ENCODE data around the gene AP3B1. TPM values are rescaled to one million over a fixed set of nuclear protein-coding genes. Genes with fewer than 3 reads are reported as not detected.
A peak's percentile ranks its signal among the peaks of the same experiment; 100 is the strongest.

AP3B1 gene
- total RNA-seq, 2 donors from 2014 or later, result 53.4 to 74.0 TPM

GRCh38 chr5:78019744-78020143, 274.8 kb downstream of the AP3B1 start:
- no peak overlapping the region for H3K27ac ChIP-seq (ENCODE audit: low read depth, low read length)
- Mint-ChIP-seq H3K4me3 (no peak overlapping the region), H3K4me1 (peaks cover 17% of the 10 kb centered on the region), H3K36me3 (ENCODE audit: low read depth) (peaks cover 3% of the 10 kb centered on the region), H3K27ac (no peak overlapping the region), H3K9me3 (no peaks in the 10 kb centered on the region), H3K27me3 (ENCODE audit: insufficient read depth) (peaks cover 79% of the 10 kb centered on the region)
- no peak for TF ChIP-seq CTCF (conservative IDR thresholded peaks at IDR 0.05)
- H3K27me3 ChIP-seq (ENCODE audit: control insufficient read depth, insufficient read depth, low read length, poor library complexity, severe bottlenecking), result peaks cover 11% of the 10 kb centered on the region
- WGBS, 2 experiments (ENCODE audit: insufficient coverage in 1 of 2, insufficient read length in 1 of 2), result 98 to 100% methylated on average over 1 to 5 of the region's 5 CpGs
- no peak for DNase-seq
- H3K4me3 ChIP-seq (ENCODE audit: low read length), result no peak overlapping the region
- H3K36me3 ChIP-seq (ENCODE audit: control insufficient read depth, insufficient read depth, low read length), result no peaks in the 10 kb centered on the region
- no peak overlapping the region for H3K9ac ChIP-seq (ENCODE audit: extremely low read depth, low read length, poor library complexity, severe bottlenecking)
- H3K9me3 ChIP-seq (ENCODE audit: control insufficient read depth, low read length), result no peaks in the 10 kb centered on the region
- H3K4me1 ChIP-seq (ENCODE audit: control insufficient read depth, insufficient read depth, low read length), result no peaks in the 10 kb centered on the region

GRCh38 chr5:78016863-78017529, 277.5 kb downstream of the AP3B1 start:
- Mint-ChIP-seq H3K27me3 (ENCODE audit: insufficient read depth) (peaks cover 85% of the 10 kb centered on the region), H3K27ac (no peak overlapping the region), H3K36me3 (ENCODE audit: low read depth) (peaks cover 10% of the 10 kb centered on the region), H3K9me3 (no peaks in the 10 kb centered on the region), H3K4me1 (peaks cover 15% of the 10 kb centered on the region), H3K4me3 (no peak overlapping the region)
- Histone ChIP-seq H3K27ac (ENCODE audit: low read depth, low read length) (no peak overlapping the region), H3K4me3 (ENCODE audit: low read length) (peak overlapping the region; percentile 4), H3K36me3 (ENCODE audit: control insufficient read depth, insufficient read depth, low read length) (no peaks in the 10 kb centered on the region), H3K9ac (ENCODE audit: extremely low read depth, low read length, poor library complexity, severe bottlenecking) (no peak overlapping the region), H3K27me3 (ENCODE audit: control insufficient read depth, insufficient read depth, low read length, poor library complexity, severe bottlenecking) (peaks cover 11% of the 10 kb centered on the region), H3K9me3 (ENCODE audit: control insufficient read depth, low read length) (no peaks in the 10 kb centered on the region), H3K4me1 (ENCODE audit: control insufficient read depth, insufficient read depth, low read length) (no peaks in the 10 kb centered on the region)
- 26 to 27% methylated on average over 3 of the region's 3 CpGs for WGBS, 2 experiments (ENCODE audit: insufficient coverage in 1 of 2, insufficient read length in 1 of 2)
- no peak for DNase-seq
- no peak for TF ChIP-seq CTCF (conservative IDR thresholded peaks at IDR 0.05)

GRCh38 chr5:78009937-78010527, 284.5 kb downstream of the AP3B1 start:
- TF ChIP-seq CTCF (conservative IDR thresholded peaks at IDR 0.05), result no peak
- H3K9me3 Mint-ChIP-seq, result no peaks in the 10 kb centered on the region
- H3K4me3 Mint-ChIP-seq, result no peak overlapping the region
- no peak overlapping the region for H3K9ac ChIP-seq (ENCODE audit: extremely low read depth, low read length, poor library complexity, severe bottlenecking)
- H3K9me3 ChIP-seq (ENCODE audit: control insufficient read depth, low read length), result peaks cover 8% of the 10 kb centered on the region
- peaks cover 9% of the 10 kb centered on the region for H3K36me3 Mint-ChIP-seq (ENCODE audit: low read depth)
- no peak overlapping the region for H3K27ac Mint-ChIP-seq
- H3K36me3 ChIP-seq (ENCODE audit: control insufficient read depth, insufficient read depth, low read length), result peaks cover 8% of the 10 kb centered on the region
- 90 to 100% methylated on average over 3 of the region's 5 CpGs for WGBS, 2 experiments (ENCODE audit: insufficient coverage in 1 of 2, insufficient read length in 1 of 2)
- H3K27ac ChIP-seq (ENCODE audit: low read depth, low read length), result no peak overlapping the region
- H3K4me1 Mint-ChIP-seq, result peaks cover 4% of the 10 kb centered on the region
- peaks cover 25% of the 10 kb centered on the region for H3K27me3 Mint-ChIP-seq (ENCODE audit: insufficient read depth)
- no peak for DNase-seq
- no peaks in the 10 kb centered on the region for H3K4me1 ChIP-seq (ENCODE audit: control insufficient read depth, insufficient read depth, low read length)
- peaks cover 4% of the 10 kb centered on the region for H3K27me3 ChIP-seq (ENCODE audit: control insufficient read depth, insufficient read depth, low read length, poor library complexity, severe bottlenecking)
- H3K4me3 ChIP-seq (ENCODE audit: low read length), result no peak overlapping the region
